GF-D8 (cell line): Measurements from ENCODE around the gene BACE2.

Experiments used
- DNase-seq: peaks from one replicate; lab custom pipeline; 2025; lab: John Stamatoyannopoulos, UW

BACE2 gene

GRCh38 chr21:41321908-41322495 is 154.0 kb downstream of the BACE2 start:
- DNase-seq: no peak

GRCh38 chr21:41322496-41323382 is 154.8 kb downstream of the BACE2 start:
- no peak for DNase-seq

GRCh38 chr21:41325138-41325912 is 157.4 kb downstream of the BACE2 start:
- DNase-seq: no peak

- DNase-seq: no peak
Observed at GRCh38 chr21:41326414-41327080, 158.6 kb downstream of the BACE2 start.

GRCh38 chr21:41327753-41328152 is 159.8 kb downstream of the BACE2 start:
- DNase-seq: no peak

- DNase-seq: no peak
Observed at GRCh38 chr21:41328660-41329607, 161.0 kb downstream of the BACE2 start.
